NCI-H2107 (cell line): ENCODE data around the gene ADAM15.

Source experiments
- DNase-seq: peaks from one replicate; lab custom pipeline; 2025; lab: John Stamatoyannopoulos, UW

Gene ADAM15

GRCh38 chr1:155032886-155033285, 18.2 kb upstream of the ADAM15 start:
- DNase-seq: no peak

GRCh38 chr1:155033524-155033923, 17.6 kb upstream of the ADAM15 start, which contains the start of the genes DCST1 and DCST2:
Gene DCST1 (plus strand): TSS chr1:155033824. CDS start chr1:155034037, 213 bp downstream.
Gene DCST2 (minus strand): TSS chr1:155033781. CDS start chr1:155033701, 80 bp downstream.
- DNase-seq: no peak

GRCh38 chr1:155034318-155035208, 16.6 kb upstream of the ADAM15 start:
- no peak for DNase-seq

- DNase-seq: no peak
Observed at GRCh38 chr1:155035936-155036335, 15.2 kb upstream of the ADAM15 start.

- peak; percentile 41 for DNase-seq
Observed at GRCh38 chr1:155037043-155037442, 14.1 kb upstream of the ADAM15 start.

GRCh38 chr1:155037851-155038441, 13.2 kb upstream of the ADAM15 start:
- DNase-seq: no peak

- no peak for DNase-seq
Observed at GRCh38 chr1:155038602-155039307, 12.4 kb upstream of the ADAM15 start.

GRCh38 chr1:155039308-155039669, 11.8 kb upstream of the ADAM15 start:
- DNase-seq: no peak

GRCh38 chr1:155040358-155041093, 10.6 kb upstream of the ADAM15 start:
- DNase-seq: no peak

GRCh38 chr1:155042789-155043188, 8.3 kb upstream of the ADAM15 start:
- no peak for DNase-seq

GRCh38 chr1:155043301-155043702, 7.8 kb upstream of the ADAM15 start:
- no peak for DNase-seq

GRCh38 chr1:155043793-155044192, 7.3 kb upstream of the ADAM15 start:
- no peak for DNase-seq

GRCh38 chr1:155044365-155044764, 6.8 kb upstream of the ADAM15 start:
- DNase-seq: no peak

GRCh38 chr1:155044812-155045657, 6.1 kb upstream of the ADAM15 start:
- no peak for DNase-seq

GRCh38 chr1:155048449-155049334, 2.4 kb upstream of the ADAM15 start:
- no peak for DNase-seq

- DNase-seq: no peak
Observed at GRCh38 chr1:155049651-155050559, 1.2 kb upstream of the ADAM15 start.

- no peak for DNase-seq
Observed at GRCh38 chr1:155051342-155051776, 243 bp downstream of the ADAM15 start.

GRCh38 chr1:155051777-155052398, 772 bp downstream of the ADAM15 start:
- DNase-seq: no peak
